OCI-M2 (cell line): ENCODE measurements around the gene SF1.

ENCODE experiments used
- DNase-seq: peaks from one replicate; lab custom pipeline; 2025; ENCODE audit not compliant: unreplicated experiment; lab: John Stamatoyannopoulos, UW

Gene SF1

GRCh38 chr11:64747961-64748665, 30.2 kb downstream of the SF1 start:
- DNase-seq = no peak

- no peak for DNase-seq
Observed at GRCh38 chr11:64746486-64746885, 31.9 kb downstream of the SF1 start.

- peak; percentile 46 for DNase-seq
Observed at GRCh38 chr11:64745521-64746328, 32.6 kb downstream of the SF1 start.

- peak; percentile 46 for DNase-seq
Observed at GRCh38 chr11:64745189-64745520, 33.2 kb downstream of the SF1 start.

GRCh38 chr11:64744544-64745188, 33.7 kb downstream of the SF1 start:
- DNase-seq = no peak

GRCh38 chr11:64743591-64744543, 34.5 kb downstream of the SF1 start, which contains the start of gene RASGRP2:
Gene RASGRP2 (minus strand): TSS chr11:64744142. CDS start chr11:64742866, 1,276 bp downstream.
- peak; percentile 28 for DNase-seq

GRCh38 chr11:64742889-64743590, 35.3 kb downstream of the SF1 start:
- no peak for DNase-seq

GRCh38 chr11:64742087-64742888, 36.1 kb downstream of the SF1 start:
- no peak for DNase-seq

- DNase-seq = no peak
Observed at GRCh38 chr11:64741375-64742086, 36.8 kb downstream of the SF1 start.

- DNase-seq = no peak
Observed at GRCh38 chr11:64739871-64740270, 38.5 kb downstream of the SF1 start.

- DNase-seq = no peak
Observed at GRCh38 chr11:64736654-64737053, 41.7 kb downstream of the SF1 start.

- DNase-seq = no peak
Observed at GRCh38 chr11:64735725-64736259, 42.5 kb downstream of the SF1 start.

- DNase-seq = no peak
Observed at GRCh38 chr11:64734811-64735724, 43.3 kb downstream of the SF1 start.

GRCh38 chr11:64731601-64732000, 46.7 kb downstream of the SF1 start:
- no peak for DNase-seq

- no peak for DNase-seq
Observed at GRCh38 chr11:64729851-64730382, 48.4 kb downstream of the SF1 start.

- no peak for DNase-seq
Observed at GRCh38 chr11:64728757-64729365, 49.5 kb downstream of the SF1 start.
